B cell (primary cell): ENCODE data around the gene CTTN. TPM values are rescaled to one million over a fixed set of nuclear protein-coding genes. Genes with fewer than 3 reads are reported as not detected.

Experiments used
- ATAC-seq: fragments of 200-7000 bp; cut with Tn5 transposase; one replicate; pipeline ENCODE4 v1.10.0; 2021; ENCODE audit warnings: low read depth, mild to moderate bottlenecking, moderate number of reproducible peaks, moderate library complexity
- CTCF ChIA-PET: fragments of 350-600 bp; sonication (Branson Sonifier 250); formaldehyde crosslinking; loops from one replicate; lab custom pipeline; 2021; ENCODE audit warnings: antibody characterized with exemption, inconsistent platforms; lab: Charles Lee
- POLR2A ChIA-PET: fragments of 350-600 bp; sonication (Branson Sonifier 250); formaldehyde crosslinking; loops from one replicate; lab custom pipeline; 2021; ENCODE audit warnings: antibody characterized with exemption; lab: Charles Lee
- DNase-seq: peaks from one replicate; pipeline ENCODE4 v3.0.0; 2013
- H2AFZ ChIP-seq: 2 replicates; pipeline ENCODE4 v1.6.1; 2012; ENCODE audit warnings: mild to moderate bottlenecking, low read depth, low read length; ENCODE audit not compliant: insufficient read depth, poor library complexity, severe bottlenecking
- H3K27ac ChIP-seq, 2 donors: 1 replicate in 1 of 2; 2 replicates in 1 of 2; pipeline ENCODE4 v1.5.1; 2012 to 2013; ENCODE audit warnings: low read length in 2 of 2, mild to moderate bottlenecking in 2 of 2, moderate library complexity in 1 of 2
- H3K27me3 ChIP-seq, 4 experiments: fragments of 200-600 bp in 1 of 4; sonication (generic) in 1 of 4; replicated peaks in 1 of 4; 1 replicate in 2 of 4; 2 replicates in 2 of 4; pipeline versions ENCODE4 v1.6.1 to v1.7.0; 2013 to 2016; ENCODE audit warnings: low read length in 3 of 4, mild to moderate bottlenecking in 2 of 4, mixed read lengths in 1 of 4, moderate library complexity in 1 of 4; ENCODE audit not compliant: insufficient read depth in 4 of 4, control insufficient read depth in 3 of 4; ENCODE audit errors: control extremely low read depth in 1 of 4
- H3K36me3 ChIP-seq, 2 experiments: replicated peaks in 1 of 2; 1 replicate in 1 of 2; 2 replicates in 1 of 2; pipeline versions ENCODE4 v1.6.1 to v1.7.1; 2013; ENCODE audit warnings: low read length in 1 of 2; ENCODE audit not compliant: insufficient read depth in 2 of 2, control insufficient read depth in 1 of 2; ENCODE audit errors: control extremely low read depth in 1 of 2, extremely low read depth in 1 of 2
- H3K4me1 ChIP-seq, 2 donors: fragments of 200-600 bp in 1 of 2; sonication (generic) in 1 of 2; 1 replicate in 1 of 2; 2 replicates in 1 of 2; pipeline versions ENCODE4 v1.5.1 to v1.6.1; 2013 to 2017; ENCODE audit warnings: low read length in 2 of 2; ENCODE audit not compliant: control insufficient read depth in 2 of 2, insufficient read depth in 2 of 2
- H3K4me2 ChIP-seq: replicated peaks from 2 replicates; pipeline ENCODE3; 2012; ENCODE audit warnings: mild to moderate bottlenecking, low read depth, low read length; ENCODE audit not compliant: poor library complexity, severe bottlenecking
- H3K4me3 ChIP-seq, 5 experiments: fragments of 200-600 bp in 1 of 5; sonication (generic) in 1 of 5; 1 replicate in 3 of 5; 2 replicates in 2 of 5; pipeline versions ENCODE4 v1.5.1 to v1.7.0; 2011 to 2016; ENCODE audit warnings: low read length in 4 of 5, mild to moderate bottlenecking in 4 of 5, low read depth in 2 of 5, control low read depth in 1 of 5, moderate library complexity in 1 of 5; ENCODE audit not compliant: insufficient read depth in 1 of 5; ENCODE audit errors: control extremely low read depth in 1 of 5, extremely low read depth in 1 of 5
- H3K79me2 ChIP-seq: fragments of 200-600 bp; sonication (generic); one replicate; pipeline ENCODE4 v1.6.0; 2016; ENCODE audit warnings: low read length; ENCODE audit not compliant: control insufficient read depth, insufficient read depth
- H3K9ac ChIP-seq: fragments of 200-600 bp; sonication (generic); 2 replicates; pipeline ENCODE4 v1.6.1; 2017; ENCODE audit warnings: mild to moderate bottlenecking, low read length, moderate library complexity
- H3K9me3 ChIP-seq, 3 donors: one replicate each; pipeline versions ENCODE4 v1.6.1 to v1.7.1; 2013; ENCODE audit warnings: low read length in 2 of 3; ENCODE audit not compliant: control insufficient read depth in 2 of 3, insufficient read depth in 1 of 3; ENCODE audit errors: control extremely low read depth in 1 of 3
- H4K20me1 ChIP-seq: 2 replicates; pipeline ENCODE4 v1.6.0; 2012; ENCODE audit warnings: mild to moderate bottlenecking, low read length; ENCODE audit not compliant: insufficient read depth, control insufficient read depth, poor library complexity, severe bottlenecking
- H3K27ac Mint-ChIP-seq: one replicate; pipeline ENCODE4 v1.8.0; 2021; ENCODE audit warnings: mixed read lengths
- H3K27me3 Mint-ChIP-seq: one replicate; pipeline ENCODE4 v1.8.0; 2021; ENCODE audit warnings: mixed read lengths
- H3K4me1 Mint-ChIP-seq: one replicate; pipeline ENCODE4 v1.8.0; 2021; ENCODE audit warnings: mixed read lengths
- H3K4me3 Mint-ChIP-seq: one replicate; pipeline ENCODE4 v1.8.0; 2021; ENCODE audit warnings: mixed read lengths
- H3K9me3 Mint-ChIP-seq: one replicate; pipeline ENCODE4 v1.8.0; 2022; ENCODE audit warnings: mixed read lengths; ENCODE audit not compliant: insufficient read depth
- EZH2 ChIP-seq: IDR thresholded peaks from 2 replicates; pipeline ENCODE4 v1.6.1; 2012; ENCODE audit warnings: borderline replicate concordance, low read depth, mild to moderate bottlenecking, moderate library complexity, low read length; ENCODE audit not compliant: insufficient read depth, poor library complexity, severe bottlenecking
- WGBS: methylation state at CpG from one replicate; pipeline ENCODE4 v1.1.5; 2013; ENCODE audit warnings: missing lambda C conversion rate; ENCODE audit not compliant: insufficient coverage; 5-methylcytosine and 5-hydroxymethylcytosine counted together
- intact Hi-C: fragments of 100-400 bp; cut with micrococcal nuclease; formaldehyde crosslinking; loops from one replicate; pipeline ENCODE4 v1.10.0; 2022
- polyA plus RNA-seq: library from polyadenylated mRNA; depleted of rRNA; stranded (reverse); fragments of >200 nt; gene quantifications from 2 replicates; pipeline ENCODE4 v1.2.3, GENCODE V29; 2012
- total RNA-seq, 2 donors: library from RNA; stranded (reverse); fragments of 120-200 nt in 1 of 2; gene quantifications; 1 replicate in 1 of 2; 2 replicates in 1 of 2; pipeline versions ENCODE4 v1.2.3 to v1.2.4, GENCODE V29; 2013 to 2022
- TF ChIP-seq, protein P1 (sequence below): fragments of 200-600 bp; IDR thresholded peaks from one replicate; pipeline ENCODE4 v1.8.0; 2022; ENCODE audit warnings: antibody characterized with exemption, mild to moderate bottlenecking

The CTTN gene
- total and polyA plus RNA-seq, 2 donors (not counting 1 experiment from before 2014, with no cell fraction given), result 0.34 TPM; not detected in 1

DNA sequence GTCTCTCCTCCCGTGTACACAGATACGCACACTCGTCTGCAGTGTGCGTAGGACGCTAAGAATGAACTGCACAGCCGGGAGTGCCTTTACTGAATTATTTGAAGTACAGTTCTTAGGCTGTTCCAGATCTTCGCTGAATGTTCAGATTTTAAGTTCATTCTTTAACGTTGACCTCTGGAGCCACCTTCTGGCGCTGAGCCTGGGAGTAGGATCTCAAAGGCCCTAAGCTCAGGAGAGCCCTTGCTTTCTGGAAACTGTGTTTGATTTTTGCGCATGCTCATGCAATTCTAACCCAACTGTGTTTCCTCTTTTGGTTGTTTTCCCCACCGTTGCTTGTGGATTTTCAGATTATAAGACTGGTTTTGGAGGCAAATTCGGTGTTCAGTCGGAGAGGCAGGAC is 22.8 kb downstream of the CTTN start:
- H2AFZ ChIP-seq, result no peak overlapping the region
- H4K20me1 ChIP-seq, result no peaks in the 10 kb centered on the region
- H3K4me3 Mint-ChIP-seq, result no peak overlapping the region
- intact Hi-C loops, result no loop called here
- no peaks in the 10 kb centered on the region for H3K79me2 ChIP-seq
- no peaks in the 10 kb centered on the region for H3K36me3 ChIP-seq
- TF ChIP-seq EZH2, result no peak
- ChIA-PET CTCF (no interaction called here), POLR2A (no interaction called here)
- H3K4me3 ChIP-seq, result no peak overlapping the region
- WGBS, result 77% methylated on average over 10 of the region's 13 CpGs
- H3K4me2 ChIP-seq, result no peak overlapping the region
- no peak overlapping the region for H3K27ac ChIP-seq
- H3K4me1 ChIP-seq, result no peaks in the 10 kb centered on the region
- no peak for DNase-seq
- H3K27ac Mint-ChIP-seq, result no peak overlapping the region
- ATAC-seq, result no peak
- H3K9ac ChIP-seq, result no peak overlapping the region
- H3K27me3 ChIP-seq, result peaks cover 0 to 12% (median 0%) of the 10 kb centered on the region in 4 experiments
- peaks cover 0 to 4% (median 0%) of the 10 kb centered on the region in 3 donors for H3K9me3 ChIP-seq
- peaks cover 34% of the 10 kb centered on the region for H3K27me3 Mint-ChIP-seq
- H3K4me1 Mint-ChIP-seq, result no peaks in the 10 kb centered on the region
- H3K9me3 Mint-ChIP-seq, result no peaks in the 10 kb centered on the region

GRCh38 chr11:70422692-70423522 is 24.6 kb downstream of the CTTN start:
- H3K4me1 ChIP-seq, result no peaks in the 10 kb centered on the region
- H3K27me3 ChIP-seq, result peaks cover 0 to 10% (median 0%) of the 10 kb centered on the region in 4 experiments
- no peak overlapping the region for H3K9ac ChIP-seq
- TF ChIP-seq EZH2, result no peak
- TF ChIP-seq, protein P1, sequence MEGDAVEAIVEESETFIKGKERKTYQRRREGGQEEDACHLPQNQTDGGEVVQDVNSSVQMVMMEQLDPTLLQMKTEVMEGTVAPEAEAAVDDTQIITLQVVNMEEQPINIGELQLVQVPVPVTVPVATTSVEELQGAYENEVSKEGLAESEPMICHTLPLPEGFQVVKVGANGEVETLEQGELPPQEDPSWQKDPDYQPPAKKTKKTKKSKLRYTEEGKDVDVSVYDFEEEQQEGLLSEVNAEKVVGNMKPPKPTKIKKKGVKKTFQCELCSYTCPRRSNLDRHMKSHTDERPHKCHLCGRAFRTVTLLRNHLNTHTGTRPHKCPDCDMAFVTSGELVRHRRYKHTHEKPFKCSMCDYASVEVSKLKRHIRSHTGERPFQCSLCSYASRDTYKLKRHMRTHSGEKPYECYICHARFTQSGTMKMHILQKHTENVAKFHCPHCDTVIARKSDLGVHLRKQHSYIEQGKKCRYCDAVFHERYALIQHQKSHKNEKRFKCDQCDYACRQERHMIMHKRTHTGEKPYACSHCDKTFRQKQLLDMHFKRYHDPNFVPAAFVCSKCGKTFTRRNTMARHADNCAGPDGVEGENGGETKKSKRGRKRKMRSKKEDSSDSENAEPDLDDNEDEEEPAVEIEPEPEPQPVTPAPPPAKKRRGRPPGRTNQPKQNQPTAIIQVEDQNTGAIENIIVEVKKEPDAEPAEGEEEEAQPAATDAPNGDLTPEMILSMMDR, result no peak
- H3K4me2 ChIP-seq, result no peak overlapping the region
- H3K27me3 Mint-ChIP-seq, result peaks cover 36% of the 10 kb centered on the region
- H3K36me3 ChIP-seq, result no peaks in the 10 kb centered on the region
- no peaks in the 10 kb centered on the region for H4K20me1 ChIP-seq
- DNase-seq (no peak), ATAC-seq (no peak)
- no peaks in the 10 kb centered on the region for H3K9me3 Mint-ChIP-seq
- ChIA-PET POLR2A (no interaction called here), CTCF (no interaction called here)
- H2AFZ ChIP-seq, result no peak overlapping the region
- H3K27ac Mint-ChIP-seq, result no peak overlapping the region
- 94% methylated on average over 33 of the region's 35 CpGs for WGBS
- H3K9me3 ChIP-seq, result peaks cover 0 to 4% (median 0%) of the 10 kb centered on the region in 3 donors
- intact Hi-C loops, result no loop called here
- no peak overlapping the region for H3K4me3 Mint-ChIP-seq
- no peak overlapping the region for H3K27ac ChIP-seq
- H3K4me3 ChIP-seq, result no peak overlapping the region
- no peaks in the 10 kb centered on the region for H3K4me1 Mint-ChIP-seq
- H3K79me2 ChIP-seq, result no peaks in the 10 kb centered on the region
